IPS DF 6.9 (cell line): ENCODE data around the gene SNCB.

ENCODE experiments used
- DNase-seq: peaks from one replicate; pipeline ENCODE4 v3.0.0-alpha.2; 2013; ENCODE audit warnings: low read depth, low spot score
- H3K27ac ChIP-seq: one replicate; pipeline ENCODE4 v1.5.1; 2013; ENCODE audit warnings: low read length, control low read depth
- H3K27me3 ChIP-seq: 2 replicates; pipeline ENCODE4 v1.6.1; 2013; ENCODE audit warnings: mild to moderate bottlenecking, low read length; ENCODE audit not compliant: control insufficient read depth, insufficient read depth
- H3K36me3 ChIP-seq: 2 replicates; pipeline ENCODE4 v1.6.1; 2013; ENCODE audit warnings: low read length; ENCODE audit not compliant: control insufficient read depth, insufficient read depth
- H3K4me1 ChIP-seq: 2 replicates; pipeline ENCODE4 v1.6.1; 2013; ENCODE audit warnings: low read length; ENCODE audit not compliant: control insufficient read depth, insufficient read depth
- H3K4me3 ChIP-seq: 2 replicates; pipeline ENCODE4 v1.5.1; 2013; ENCODE audit warnings: mild to moderate bottlenecking, low read length
- H3K9me3 ChIP-seq: 2 replicates; pipeline ENCODE4 v1.6.1; 2013; ENCODE audit warnings: low read length, inconsistent platforms; ENCODE audit not compliant: control insufficient read depth, insufficient read depth
- WGBS: extraction: QIAGEN DNeasy Blood & Tissue Kit; methylation state at CpG from one replicate; pipeline ENCODE4 v1.1.7; 2013; ENCODE audit warnings: mixed read lengths, missing lambda C conversion rate; ENCODE audit not compliant: insufficient read length, insufficient coverage; 5-methylcytosine and 5-hydroxymethylcytosine counted together

The SNCB gene

GRCh38 chr5:176624938-176625337 is 5.4 kb downstream of the SNCB start:
- no CpG with 5 or more reads among the region's 9 CpGs for WGBS
- no peak for DNase-seq
- no peaks in the 10 kb centered on the region for H3K9me3 ChIP-seq
- H3K36me3 ChIP-seq: no peaks in the 10 kb centered on the region
- H3K27me3 ChIP-seq: no peaks in the 10 kb centered on the region; the same call in 1 of the 2 replicates
- peaks cover 1% of the 10 kb centered on the region; the same call in 1 of the 2 replicates for H3K4me1 ChIP-seq
- H3K4me3 ChIP-seq: no peak overlapping the region
- H3K27ac ChIP-seq: no peak overlapping the region

GRCh38 chr5:176624142-176624541 is 6.2 kb downstream of the SNCB start:
- Histone ChIP-seq H3K27me3 (peaks cover 2% of the 10 kb centered on the region; the same call in 1 of the 2 replicates), H3K4me1 (peaks cover 6% of the 10 kb centered on the region), H3K4me3 (no peak overlapping the region), H3K9me3 (no peaks in the 10 kb centered on the region), H3K36me3 (no peaks in the 10 kb centered on the region), H3K27ac (no peak overlapping the region)
- DNase-seq: no peak
- no CpG with 5 or more reads among the region's 4 CpGs for WGBS

GRCh38 chr5:176621661-176622079 is 8.7 kb downstream of the SNCB start:
- Histone ChIP-seq H3K27ac (no peak overlapping the region), H3K9me3 (no peaks in the 10 kb centered on the region), H3K36me3 (no peaks in the 10 kb centered on the region), H3K4me3 (no peak overlapping the region), H3K27me3 (peaks cover 2% of the 10 kb centered on the region; the same call in 1 of the 2 replicates), H3K4me1 (peaks cover 9% of the 10 kb centered on the region)
- DNase-seq: no peak
- no CpG with 5 or more reads among the region's 13 CpGs for WGBS

GRCh38 chr5:176620333-176620981 is 9.9 kb downstream of the SNCB start:
- Histone ChIP-seq H3K27me3 (peaks cover 2% of the 10 kb centered on the region; the same call in 1 of the 2 replicates), H3K9me3 (no peaks in the 10 kb centered on the region), H3K36me3 (no peaks in the 10 kb centered on the region), H3K27ac (no peak overlapping the region), H3K4me3 (peak overlapping the region; percentile 8; the same call in 1 of the 2 replicates), H3K4me1 (peaks cover 9% of the 10 kb centered on the region)
- WGBS: no CpG with 5 or more reads among the region's 32 CpGs
- no peak for DNase-seq

- WGBS: no CpG with 5 or more reads among the region's 59 CpGs
Observed at GRCh38 chr5:176619569-176620332, 10.6 kb downstream of the SNCB start.

GRCh38 chr5:176619203-176619568 is 11.1 kb downstream of the SNCB start:
- H3K4me3 ChIP-seq: peak overlapping the region; percentile 13; the same call in 1 of the 2 replicates
- peak; percentile 87 for DNase-seq

More at GRCh38 chr5:176619569-176620332, 10.6 kb downstream of the SNCB start:
- no peak for DNase-seq
- H3K27ac ChIP-seq: no peak overlapping the region
- H3K36me3 ChIP-seq: no peaks in the 10 kb centered on the region
- peak overlapping the region; percentile 13; the same call in 1 of the 2 replicates for H3K4me3 ChIP-seq
- H3K4me1 ChIP-seq: peaks cover 9% of the 10 kb centered on the region
- H3K27me3 ChIP-seq: peaks cover 2% of the 10 kb centered on the region; the same call in 1 of the 2 replicates
- H3K9me3 ChIP-seq: no peaks in the 10 kb centered on the region

GRCh38 chr5:176618783-176619182 is 11.6 kb downstream of the SNCB start:
- DNase-seq: no peak
- Histone ChIP-seq H3K27ac (no peak overlapping the region), H3K27me3 (peaks cover 2% of the 10 kb centered on the region; the same call in 1 of the 2 replicates), H3K9me3 (no peaks in the 10 kb centered on the region), H3K4me3 (no peak overlapping the region), H3K36me3 (no peaks in the 10 kb centered on the region), H3K4me1 (peaks cover 9% of the 10 kb centered on the region)
- no CpG with 5 or more reads among the region's 19 CpGs for WGBS

More at GRCh38 chr5:176619203-176619568, 11.1 kb downstream of the SNCB start:
- H3K27ac ChIP-seq: no peak overlapping the region
- H3K4me1 ChIP-seq: peaks cover 9% of the 10 kb centered on the region
- no peaks in the 10 kb centered on the region for H3K36me3 ChIP-seq
- H3K9me3 ChIP-seq: no peaks in the 10 kb centered on the region
- no CpG with 5 or more reads among the region's 31 CpGs for WGBS
- peaks cover 2% of the 10 kb centered on the region; the same call in 1 of the 2 replicates for H3K27me3 ChIP-seq

- H3K27ac ChIP-seq: no peak overlapping the region
- no peak for DNase-seq
- H3K4me3 ChIP-seq: no peak overlapping the region
- peaks cover 2% of the 10 kb centered on the region; the same call in 1 of the 2 replicates for H3K27me3 ChIP-seq
- no CpG with 5 or more reads among the region's 7 CpGs for WGBS
- H3K9me3 ChIP-seq: no peaks in the 10 kb centered on the region
- H3K36me3 ChIP-seq: no peaks in the 10 kb centered on the region
- H3K4me1 ChIP-seq: peaks cover 9% of the 10 kb centered on the region
Observed at GRCh38 chr5:176616511-176616910, 13.8 kb downstream of the SNCB start.

GRCh38 chr5:176614805-176615478 is 15.4 kb downstream of the SNCB start:
- Histone ChIP-seq H3K4me3 (no peak overlapping the region), H3K9me3 (no peaks in the 10 kb centered on the region), H3K4me1 (peaks cover 8% of the 10 kb centered on the region), H3K36me3 (no peaks in the 10 kb centered on the region), H3K27me3 (peaks cover 2% of the 10 kb centered on the region; the same call in 1 of the 2 replicates), H3K27ac (no peak overlapping the region)
- WGBS: no CpG with 5 or more reads among the region's 8 CpGs
- no peak for DNase-seq

GRCh38 chr5:176612855-176613254 is 17.5 kb downstream of the SNCB start:
- Histone ChIP-seq H3K27ac (no peak overlapping the region), H3K27me3 (no peaks in the 10 kb centered on the region; the same call in 1 of the 2 replicates), H3K4me1 (peaks cover 2% of the 10 kb centered on the region; the same call in 1 of the 2 replicates), H3K4me3 (no peak overlapping the region), H3K9me3 (no peaks in the 10 kb centered on the region), H3K36me3 (no peaks in the 10 kb centered on the region)
- no CpG with 5 or more reads among the region's 2 CpGs for WGBS
- DNase-seq: no peak
